HEK293 (cell line): ENCODE results near the gene PRR29.

Source experiments
- CTCF ChIA-PET: fragments of 350-600 bp; formaldehyde crosslinking; extraction: SDS; loops from one replicate; lab custom pipeline; 2021; ENCODE audit warnings: antibody characterized with exemption; lab: Yijun Ruan, JAX
- POLR2A ChIA-PET: fragments of 300-600 bp; formaldehyde crosslinking; extraction: SDS; loops from one replicate; lab custom pipeline; 2020; ENCODE audit warnings: antibody characterized with exemption, inconsistent platforms; lab: Yijun Ruan, JAX
- H3K27ac ChIP-seq: fragments of 200-500 bp; sonication (Bioruptor generic); 2 replicates; pipeline ENCODE4 v1.5.1; 2014; ENCODE audit warnings: low read depth, low read length, control low read depth, inconsistent platforms; ENCODE audit errors: extremely low read depth
- H3K36me3 ChIP-seq, 2 experiments: fragments of 200-500 bp in 1 of 2; sonication (Bioruptor generic) in 1 of 2; 1 replicate in 1 of 2; 2 replicates in 1 of 2; pipeline ENCODE4 v1.5.1; 2014 to 2017; ENCODE audit warnings: inconsistent platforms in 2 of 2, low read length in 2 of 2; ENCODE audit not compliant: control insufficient read depth in 2 of 2, insufficient read depth in 1 of 2
- H3K4me1 ChIP-seq: fragments of 200-500 bp; sonication (Bioruptor generic); 2 replicates; pipeline ENCODE4 v1.5.1; 2014; ENCODE audit warnings: mild to moderate bottlenecking, low read length, inconsistent platforms; ENCODE audit not compliant: control insufficient read depth, insufficient read depth
- H3K4me3 ChIP-seq: 2 replicates; pipeline ENCODE4 v1.5.1; 2011; ENCODE audit warnings: low read depth, mild to moderate bottlenecking, control low read depth, low read length, moderate library complexity
- H3K9me3 ChIP-seq: fragments of 200-500 bp; sonication (Bioruptor generic); 2 replicates; pipeline ENCODE4 v1.5.1; 2014; ENCODE audit warnings: low read depth, low read length, inconsistent platforms; ENCODE audit not compliant: control insufficient read depth, insufficient read depth
- CTCF ChIP-seq: fragments of 450-650 bp; formaldehyde crosslinking; IDR thresholded peaks from 2 replicates; pipeline ENCODE4 v1.5.1; 2016; ENCODE audit warnings: missing biosample characterization, missing genetic modification characterization
- GLI2 ChIP-seq: fragments of 450-650 bp; formaldehyde crosslinking; IDR thresholded peaks from 2 replicates; pipeline ENCODE4; 2017; ENCODE audit warnings: missing biosample characterization, missing genetic modification characterization, low read depth, borderline replicate concordance
- HOXA7 ChIP-seq: sonication (generic); formaldehyde crosslinking; IDR thresholded peaks from 2 replicates; pipeline ENCODE4 v1.8.1; 2022; ENCODE audit warnings: missing genetic modification reagents, borderline replicate concordance
- HOXD13 ChIP-seq: sonication (generic); formaldehyde crosslinking; IDR thresholded peaks from 2 replicates; pipeline ENCODE4 v1.8.0; 2022; ENCODE audit warnings: missing genetic modification reagents, borderline replicate concordance
- PRDM1 ChIP-seq: fragments of 450-650 bp; formaldehyde crosslinking; IDR thresholded peaks from 2 replicates; pipeline ENCODE4; 2016; ENCODE audit warnings: missing biosample characterization, missing genetic modification characterization
- PRDM10 ChIP-seq: fragments of 450-650 bp; formaldehyde crosslinking; IDR thresholded peaks from 2 replicates; pipeline ENCODE4 v1.5.1; 2016; ENCODE audit warnings: missing biosample characterization, missing genetic modification characterization
- PRDM2 ChIP-seq: fragments of 450-650 bp; formaldehyde crosslinking; IDR thresholded peaks from 2 replicates; pipeline ENCODE4 v1.5.1; 2016; ENCODE audit warnings: missing biosample characterization, missing genetic modification characterization, borderline replicate concordance
- SCRT2 ChIP-seq: fragments of 450-650 bp; formaldehyde crosslinking; IDR thresholded peaks from 2 replicates; pipeline ENCODE4 v1.5.1; 2016; ENCODE audit warnings: missing biosample characterization, missing genetic modification characterization
- ZBTB1 ChIP-seq: fragments of 450-650 bp; formaldehyde crosslinking; IDR thresholded peaks from 2 replicates; pipeline ENCODE4 v1.5.1; 2016; ENCODE audit warnings: missing biosample characterization, missing genetic modification characterization
- ZBTB48 ChIP-seq: fragments of 450-650 bp; formaldehyde crosslinking; IDR thresholded peaks from 2 replicates; pipeline ENCODE4 v1.5.1; 2016; ENCODE audit warnings: missing biosample characterization, missing genetic modification characterization
- ZBTB7A ChIP-seq: fragments of 450-650 bp; formaldehyde crosslinking; IDR thresholded peaks from 2 replicates; pipeline ENCODE4 v1.5.1; 2016; ENCODE audit warnings: low read depth, missing biosample characterization, missing genetic modification characterization
- ZBTB8A ChIP-seq: fragments of 450-650 bp; formaldehyde crosslinking; IDR thresholded peaks from 2 replicates; pipeline ENCODE4 v1.5.1; 2016; ENCODE audit warnings: missing biosample characterization, missing genetic modification characterization
- ZNF24 ChIP-seq: fragments of 450-650 bp; formaldehyde crosslinking; IDR thresholded peaks from 2 replicates; pipeline ENCODE4 v1.5.1; 2016; ENCODE audit warnings: missing biosample characterization, missing genetic modification characterization
- ZNF777 ChIP-seq: fragments of 450-650 bp; formaldehyde crosslinking; IDR thresholded peaks from 2 replicates; pipeline ENCODE4 v1.5.1; 2017; ENCODE audit warnings: missing biosample characterization, missing genetic modification characterization, borderline replicate concordance
- TF ChIP-seq, protein P1 (sequence below): fragments of 450-650 bp; IDR thresholded peaks from 2 replicates; pipeline ENCODE4 v1.5.1; 2018; ENCODE audit warnings: missing biosample characterization, mild to moderate bottlenecking, missing genetic modification characterization
- TF ChIP-seq, protein P2 (sequence below): fragments of 450-650 bp; formaldehyde crosslinking; conservative IDR thresholded peaks from 2 replicates; pipeline ENCODE4 v1.5.1; 2016; ENCODE audit warnings: low read depth, missing biosample characterization, missing genetic modification characterization

Gene PRR29

GRCh38 chr17:64037180-64037579, 39.0 kb downstream of the PRR29 start:
- POLR2A ChIA-PET = interaction anchor here (0.5 kb wide), 1 partner anchor 91 kb away, joined by 3 read pairs; no protein-coding TSS in a partner anchor
- TF ChIP-seq HOXD13 (CRISPR knock-in tag) = no peak
- TF ChIP-seq, all 188 proteins: peak for 0
- Histone ChIP-seq H3K4me1 (no peaks in the 10 kb centered on the region), H3K27ac (no peak overlapping the region), H3K36me3 (peaks cover 0 to 16% of the 10 kb centered on the region in 2 experiments; a peak in 1 of 3 replicates), H3K9me3 (no peaks in the 10 kb centered on the region), H3K4me3 (no peak overlapping the region)
- CTCF ChIA-PET = interaction anchor here (0.6 to 1.7 kb wide), 6 partner anchors 9 to 268 kb away, joined by 3 to 4 read pairs (median 3); partner anchors contain the start of gene GH1

GRCh38 chr17:64037802-64038201, 39.7 kb downstream of the PRR29 start:
- POLR2A ChIA-PET = interaction anchor here (0.5 kb wide), 1 partner anchor 91 kb away, joined by 3 read pairs; no protein-coding TSS in a partner anchor
- Histone ChIP-seq H3K36me3 (peaks cover 0 to 21% of the 10 kb centered on the region in 2 experiments; a peak in 1 of 3 replicates), H3K4me1 (no peaks in the 10 kb centered on the region), H3K9me3 (no peaks in the 10 kb centered on the region), H3K27ac (no peak overlapping the region), H3K4me3 (no peak overlapping the region)
- CTCF ChIA-PET = interaction anchor here (0.6 to 1.8 kb wide), 6 partner anchors 9 to 265 kb away, joined by 3 to 17 read pairs (median 4); no protein-coding TSS in a partner anchor
- no peak for TF ChIP-seq ZBTB8A (tag by site-specific recombination)
- TF ChIP-seq ZNF24 = no peak
- no peak for TF ChIP-seq ZBTB7A (tag by site-specific recombination)
- no peak for TF ChIP-seq PRDM10 (tag by site-specific recombination)
- TF ChIP-seq, protein P1, sequence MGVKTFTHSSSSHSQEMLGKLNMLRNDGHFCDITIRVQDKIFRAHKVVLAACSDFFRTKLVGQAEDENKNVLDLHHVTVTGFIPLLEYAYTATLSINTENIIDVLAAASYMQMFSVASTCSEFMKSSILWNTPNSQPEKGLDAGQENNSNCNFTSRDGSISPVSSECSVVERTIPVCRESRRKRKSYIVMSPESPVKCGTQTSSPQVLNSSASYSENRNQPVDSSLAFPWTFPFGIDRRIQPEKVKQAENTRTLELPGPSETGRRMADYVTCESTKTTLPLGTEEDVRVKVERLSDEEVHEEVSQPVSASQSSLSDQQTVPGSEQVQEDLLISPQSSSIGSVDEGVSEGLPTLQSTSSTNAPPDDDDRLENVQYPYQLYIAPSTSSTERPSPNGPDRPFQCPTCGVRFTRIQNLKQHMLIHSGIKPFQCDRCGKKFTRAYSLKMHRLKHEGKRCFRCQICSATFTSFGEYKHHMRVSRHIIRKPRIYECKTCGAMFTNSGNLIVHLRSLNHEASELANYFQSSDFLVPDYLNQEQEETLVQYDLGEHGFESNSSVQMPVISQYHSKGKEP (tag by site-specific recombination) = no peak
- TF ChIP-seq HOXA7 (CRISPR knock-in tag) = no peak
- no peak for TF ChIP-seq ZNF777
- TF ChIP-seq ZBTB48 (tag by site-specific recombination) = no peak
- TF ChIP-seq ZBTB1 (tag by site-specific recombination) = no peak
- TF ChIP-seq SCRT2 (tag by site-specific recombination) = no peak
- no peak for TF ChIP-seq PRDM1 (tag by site-specific recombination)
- no peak for TF ChIP-seq CTCF
- no peak for TF ChIP-seq PRDM2 (tag by site-specific recombination)
- TF ChIP-seq GLI2 (tag by site-specific recombination) = no peak
- TF ChIP-seq, protein P2, sequence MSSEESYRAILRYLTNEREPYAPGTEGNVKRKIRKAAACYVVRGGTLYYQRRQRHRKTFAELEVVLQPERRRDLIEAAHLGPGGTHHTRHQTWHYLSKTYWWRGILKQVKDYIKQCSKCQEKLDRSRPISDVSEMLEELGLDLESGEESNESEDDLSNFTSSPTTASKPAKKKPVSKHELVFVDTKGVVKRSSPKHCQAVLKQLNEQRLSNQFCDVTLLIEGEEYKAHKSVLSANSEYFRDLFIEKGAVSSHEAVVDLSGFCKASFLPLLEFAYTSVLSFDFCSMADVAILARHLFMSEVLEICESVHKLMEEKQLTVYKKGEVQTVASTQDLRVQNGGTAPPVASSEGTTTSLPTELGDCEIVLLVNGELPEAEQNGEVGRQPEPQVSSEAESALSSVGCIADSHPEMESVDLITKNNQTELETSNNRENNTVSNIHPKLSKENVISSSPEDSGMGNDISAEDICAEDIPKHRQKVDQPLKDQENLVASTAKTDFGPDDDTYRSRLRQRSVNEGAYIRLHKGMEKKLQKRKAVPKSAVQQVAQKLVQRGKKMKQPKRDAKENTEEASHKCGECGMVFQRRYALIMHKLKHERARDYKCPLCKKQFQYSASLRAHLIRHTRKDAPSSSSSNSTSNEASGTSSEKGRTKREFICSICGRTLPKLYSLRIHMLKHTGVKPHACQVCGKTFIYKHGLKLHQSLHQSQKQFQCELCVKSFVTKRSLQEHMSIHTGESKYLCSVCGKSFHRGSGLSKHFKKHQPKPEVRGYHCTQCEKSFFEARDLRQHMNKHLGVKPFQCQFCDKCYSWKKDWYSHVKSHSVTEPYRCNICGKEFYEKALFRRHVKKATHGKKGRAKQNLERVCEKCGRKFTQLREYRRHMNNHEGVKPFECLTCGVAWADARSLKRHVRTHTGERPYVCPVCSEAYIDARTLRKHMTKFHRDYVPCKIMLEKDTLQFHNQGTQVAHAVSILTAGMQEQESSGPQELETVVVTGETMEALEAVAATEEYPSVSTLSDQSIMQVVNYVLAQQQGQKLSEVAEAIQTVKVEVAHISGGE = no peak
